A549 (cell line): ENCODE results near the gene C11orf58. TPM values are rescaled to one million over a fixed set of nuclear protein-coding genes. Genes with fewer than 3 reads are reported as not detected.

ENCODE experiments used
- ATAC-seq, 2 experiments: fragments of 200-7000 bp in 1 of 2; fragments of >200 bp in 1 of 2; cut with Nextera tagmentation in 1 of 2; cut with Tn5 transposase in 1 of 2; 3 replicates each; pipeline versions ENCODE4 v1.8.0 to v1.9.1; 2018 to 2020; ENCODE audit warnings: mild to moderate bottlenecking in 1 of 2, moderate library complexity in 1 of 2
- CTCF ChIA-PET: fragments of 300-600 bp; sonication (Branson Sonifier 250); formaldehyde crosslinking; extraction: SDS; loops from one replicate; lab custom pipeline; 2021; ENCODE audit warnings: antibody characterized with exemption, inconsistent platforms; lab: Yijun Ruan, JAX
- POLR2A ChIA-PET: fragments of 350-600 bp; formaldehyde crosslinking; extraction: SDS; loops from one replicate; lab custom pipeline; 2021; ENCODE audit warnings: antibody characterized with exemption, inconsistent platforms; lab: Yijun Ruan, JAX
- DNase-seq, 2 experiments: peaks; one replicate each; pipeline versions ENCODE4 v3.0.0 to v3.0.0-alpha.2; 2011 to 2016; ENCODE audit warnings: low read depth in 1 of 2, low spot score in 1 of 2
- FAIRE-seq: peaks from 2 replicates; lab custom pipeline; 2011; peaks lifted over from hg19 to GRCh38; lab: Jason Lieb, UNC
- H3K27ac ChIP-seq, 2 experiments: fragments of >200 bp; sonication (Bioruptor Twin); formaldehyde crosslinking; 3 replicates each; pipeline ENCODE4 v1.5.1; 2016 to 2017
- H3K4me1 ChIP-seq: fragments of >200 bp; sonication (Bioruptor Twin); formaldehyde crosslinking; 3 replicates; pipeline ENCODE4 v1.6.1; 2016
- H3K4me2 ChIP-seq: fragments of >200 bp; sonication (Bioruptor Twin); formaldehyde crosslinking; 3 replicates; pipeline ENCODE4 v1.6.1; 2016
- H3K4me3 ChIP-seq: fragments of >200 bp; sonication (Bioruptor Twin); formaldehyde crosslinking; 3 replicates; pipeline ENCODE4 v1.5.1; 2016
- H3K9me3 ChIP-seq: fragments of >200 bp; sonication (Bioruptor Twin); formaldehyde crosslinking; 3 replicates; pipeline ENCODE4 v1.6.1; 2016
- ATOH8 ChIP-seq: fragments of 250-450 bp; sonication (Bioruptor Pico); IDR thresholded peaks from 2 replicates; pipeline ENCODE4 v1.5.0; 2020; ENCODE audit warnings: low read depth, mild to moderate bottlenecking, moderate library complexity
- CBX2 ChIP-seq: fragments of 200-600 bp; sonication (generic); IDR thresholded peaks from 2 replicates; pipeline ENCODE4 v1.6.1; 2016; ENCODE audit warnings: low read depth, mild to moderate bottlenecking, borderline replicate concordance
- CEBPB ChIP-seq, 2 experiments: fragments of >200 bp in 1 of 2; sonication (Bioruptor Twin) in 1 of 2; formaldehyde crosslinking in 1 of 2; IDR thresholded peaks; 2 replicates each; pipeline ENCODE4 v1.6.1; 2012 to 2016
- CTCF ChIP-seq: fragments of >200 bp; sonication (Bioruptor Twin); formaldehyde crosslinking; IDR thresholded peaks from 3 replicates; pipeline ENCODE4 v1.5.1; 2016
- E2F6 ChIP-seq: IDR thresholded peaks from 2 replicates; pipeline ENCODE4 v1.6.1; 2012; ENCODE audit warnings: low read depth, borderline replicate concordance
- EHF ChIP-seq: fragments of 250-450 bp; sonication (Bioruptor Pico); IDR thresholded peaks from 2 replicates; pipeline ENCODE4 v1.5.0; 2020; ENCODE audit warnings: mild to moderate bottlenecking
- EHMT2 ChIP-seq: fragments of 200-600 bp; sonication (generic); IDR thresholded peaks from 2 replicates; pipeline ENCODE4 v1.6.1; 2016; ENCODE audit warnings: antibody characterized with exemption, low read depth, mild to moderate bottlenecking, moderate library complexity
- ELK1 ChIP-seq: fragments of 150-350 bp; IDR thresholded peaks from 2 replicates; pipeline ENCODE4 v1.6.1; 2014; ENCODE audit warnings: low read depth, mild to moderate bottlenecking, low read length
- FOSB ChIP-seq: fragments of 250-450 bp; sonication (Bioruptor Pico); IDR thresholded peaks from 2 replicates; pipeline ENCODE4 v1.5.0; 2020; ENCODE audit warnings: mild to moderate bottlenecking, moderate library complexity
- FOSL2 ChIP-seq, 2 experiments: fragments of 450-650 bp in 1 of 2; fragments of >200 bp in 1 of 2; sonication (Bioruptor Twin) in 1 of 2; formaldehyde crosslinking; IDR thresholded peaks; 2 replicates each; pipeline versions ENCODE4 v1.5.0 to v1.6.1; 2016 to 2020; ENCODE audit warnings: mild to moderate bottlenecking in 1 of 2, moderate library complexity in 1 of 2
- GATA3 ChIP-seq: IDR thresholded peaks from 2 replicates; pipeline ENCODE4 v1.6.1; 2012; ENCODE audit warnings: borderline replicate concordance
- HDAC2 ChIP-seq: fragments of 200-600 bp; sonication (generic); IDR thresholded peaks from 2 replicates; pipeline ENCODE4 v1.6.1; 2016
- HES2 ChIP-seq: fragments of >200 bp; sonication (Bioruptor Twin); formaldehyde crosslinking; IDR thresholded peaks from 2 replicates; pipeline ENCODE4 v1.6.1; 2016
- HEYL ChIP-seq: fragments of 250-450 bp; sonication (Bioruptor Pico); IDR thresholded peaks from 2 replicates; pipeline ENCODE4 v1.8.0; 2021; ENCODE audit warnings: mild to moderate bottlenecking, moderate library complexity
- HMGXB4 ChIP-seq: fragments of 250-450 bp; sonication (Bioruptor Pico); IDR thresholded peaks from 2 replicates; pipeline ENCODE4 v1.5.0; 2021; ENCODE audit warnings: mild to moderate bottlenecking, moderate library complexity, borderline replicate concordance
- HOXA7 ChIP-seq: fragments of 250-450 bp; sonication (Bioruptor Pico); IDR thresholded peaks from 2 replicates; pipeline ENCODE4 v1.5.0; 2020; ENCODE audit warnings: mild to moderate bottlenecking, moderate library complexity
- HOXB13 ChIP-seq: fragments of 250-450 bp; sonication (Bioruptor Pico); IDR thresholded peaks from 2 replicates; pipeline ENCODE4 v1.5.0; 2020; ENCODE audit warnings: low read depth, mild to moderate bottlenecking, moderate library complexity
- HOXB5 ChIP-seq: fragments of 250-450 bp; sonication (Bioruptor Pico); IDR thresholded peaks from 2 replicates; pipeline ENCODE4 v1.5.0; 2020; ENCODE audit warnings: mild to moderate bottlenecking, moderate library complexity
- KDM5A ChIP-seq: fragments of 200-600 bp; sonication (generic); IDR thresholded peaks from 2 replicates; pipeline ENCODE4 v1.6.1; 2016; ENCODE audit warnings: antibody characterized with exemption, mild to moderate bottlenecking
- MAFK ChIP-seq: fragments of 450-650 bp; IDR thresholded peaks from 2 replicates; pipeline ENCODE4 v1.6.1; 2014; ENCODE audit not compliant: partially characterized antibody
- NPAS2 ChIP-seq: fragments of 250-450 bp; sonication (Bioruptor Pico); IDR thresholded peaks from 2 replicates; pipeline ENCODE4 v1.8.0; 2022; ENCODE audit warnings: mild to moderate bottlenecking, moderate library complexity, borderline replicate concordance
- PHF8 ChIP-seq: fragments of 200-600 bp; sonication (generic); IDR thresholded peaks from 2 replicates; pipeline ENCODE4 v1.6.1; 2016; ENCODE audit warnings: low read depth, mild to moderate bottlenecking, antibody characterized with exemption, moderate library complexity, borderline replicate concordance
- POLR2A ChIP-seq: IDR thresholded peaks from 2 replicates; pipeline ENCODE4 v1.6.1; 2012; ENCODE audit warnings: mild to moderate bottlenecking, low read length
- RAD21 ChIP-seq, 2 experiments: fragments of >200 bp in 1 of 2; sonication (Bioruptor Twin) in 1 of 2; formaldehyde crosslinking in 1 of 2; IDR thresholded peaks in 1 of 2; conservative IDR thresholded peaks in 1 of 2; 2 replicates in 1 of 2; 3 replicates in 1 of 2; pipeline ENCODE4 v1.6.1; 2012 to 2018; ENCODE audit warnings: inconsistent platforms in 1 of 2
- RARB ChIP-seq: fragments of 250-450 bp; sonication (Bioruptor Pico); IDR thresholded peaks from 2 replicates; pipeline ENCODE4 v1.8.0; 2021; ENCODE audit warnings: mild to moderate bottlenecking, moderate library complexity
- SMC3 ChIP-seq: fragments of >200 bp; sonication (Bioruptor Twin); formaldehyde crosslinking; IDR thresholded peaks from 3 replicates; pipeline ENCODE4 v1.6.1; 2018; ENCODE audit warnings: inconsistent platforms
- SREBF2 ChIP-seq: fragments of 450-650 bp; IDR thresholded peaks from 2 replicates; pipeline ENCODE4 v1.6.1; 2014; ENCODE audit warnings: mild to moderate bottlenecking, moderate library complexity
- TP53 ChIP-seq: fragments of 250-450 bp; sonication (Bioruptor Pico); IDR thresholded peaks from 2 replicates; pipeline ENCODE4 v1.5.0; 2021; ENCODE audit warnings: mild to moderate bottlenecking, moderate library complexity
- ZNF302 ChIP-seq: fragments of 250-450 bp; sonication (Bioruptor Pico); IDR thresholded peaks from 2 replicates; pipeline ENCODE4 v1.9.0; 2021; ENCODE audit warnings: inconsistent platforms, mild to moderate bottlenecking, moderate library complexity
- ZSCAN20 ChIP-seq: fragments of 250-450 bp; sonication (Bioruptor Pico); IDR thresholded peaks from 2 replicates; pipeline ENCODE4 v1.8.0; 2022; ENCODE audit warnings: mild to moderate bottlenecking, moderate library complexity
- WGBS: methylation state at CpG from one replicate; pipeline ENCODE4 v1.1.6; 2017; ENCODE audit errors: missing lambda C conversion rate; 5-methylcytosine and 5-hydroxymethylcytosine counted together
- polyA plus RNA-seq, 4 experiments: library from polyadenylated mRNA; depleted of rRNA in 3 of 4; stranded (reverse); fragments of >200 nt; fragmentation: RNase III in 1 of 4; extraction: RNeasy Plus Mini Kit Qiagen cat#74134 plus additional on column Dnase treatment in 1 of 4; gene quantifications; 2 replicates in 3 of 4; 3 replicates in 1 of 4; pipeline ENCODE4 v1.2.3, GENCODE V29; 2011 to 2017

Gene C11orf58
- polyA plus RNA-seq, 2 of the 4 experiments (the other 2 are of a cell fraction) = 342 to 467 TPM

- 93% methylated on average over 4 of the region's 4 CpGs for WGBS
- no peak for ATAC-seq
- FAIRE-seq = no peak
- no peak overlapping the region for H3K27ac ChIP-seq
- H3K4me2 ChIP-seq = no peak overlapping the region
- POLR2A ChIA-PET = no interaction called here
- peaks cover 13% of the 10 kb centered on the region for H3K4me1 ChIP-seq
- TF ChIP-seq HEYL (CRISPR knock-in tag) = no peak
- TF ChIP-seq SMC3 = no peak
- no peak for TF ChIP-seq ZNF302 (CRISPR knock-in tag)
- TF ChIP-seq EHMT2 = no peak
- TF ChIP-seq EHF (CRISPR knock-in tag) = no peak
- no peak for TF ChIP-seq NPAS2 (CRISPR knock-in tag)
- no peak for TF ChIP-seq KDM5A
- no peak for TF ChIP-seq HMGXB4 (CRISPR knock-in tag)
- TF ChIP-seq ELK1 = no peak
- TF ChIP-seq POLR2A = no peak
- no peak for TF ChIP-seq RARB (CRISPR knock-in tag)
- TF ChIP-seq HOXB5 = no peak
- TF ChIP-seq CEBPB (IDR thresholded peaks at IDR 0.05) = no peak
- TF ChIP-seq HOXB13 = no peak
- TF ChIP-seq FOSL2 (IDR thresholded peaks at IDR 0.05) = no peak
- TF ChIP-seq FOSL2 (CRISPR knock-in tag; IDR thresholded peaks at IDR 0.05) = no peak
- TF ChIP-seq RAD21 (conservative IDR thresholded peaks at IDR 0.05 in 1 of 2, IDR thresholded peaks at IDR 0.05 in 1 of 2) = no peak
- TF ChIP-seq SREBF2 = no peak
- no peak for TF ChIP-seq CBX2
- TF ChIP-seq, all 56 proteins: peak for 0
- H3K9me3 ChIP-seq = no peaks in the 10 kb centered on the region
- H3K4me3 ChIP-seq = no peak overlapping the region
- CTCF ChIA-PET = interaction anchor here (1.1 to 2.8 kb wide), 5 partner anchors 8 to 24 kb away, joined by 4 to 11 read pairs (median 9); no protein-coding TSS in a partner anchor
- no peak for DNase-seq
Measured at GRCh38 chr11:16796311-16796710, 57.9 kb downstream of the C11orf58 start.

GRCh38 chr11:16797776-16798175, 59.3 kb downstream of the C11orf58 start:
- FAIRE-seq (no peak), ATAC-seq (no peak), DNase-seq (no peak)
- WGBS = 91% methylated on average over 3 of the region's 3 CpGs
- Histone ChIP-seq H3K9me3 (no peaks in the 10 kb centered on the region), H3K27ac (no peak overlapping the region), H3K4me3 (no peak overlapping the region), H3K4me1 (no peaks in the 10 kb centered on the region), H3K4me2 (no peak overlapping the region)
- CTCF ChIA-PET = interaction anchor here (0.9 to 2.8 kb wide), 5 partner anchors 9 to 36 kb away, joined by 3 to 11 read pairs (median 9); no protein-coding TSS in a partner anchor
- POLR2A ChIA-PET = no interaction called here
- TF ChIP-seq HOXA7 (CRISPR knock-in tag) = no peak
- TF ChIP-seq FOSB (CRISPR knock-in tag) = no peak
- no peak for TF ChIP-seq HMGXB4 (CRISPR knock-in tag)
- no peak for TF ChIP-seq CTCF
- no peak for TF ChIP-seq NPAS2 (CRISPR knock-in tag)
- TF ChIP-seq MAFK = no peak
- no peak for TF ChIP-seq SMC3
- no peak for TF ChIP-seq RARB (CRISPR knock-in tag)
- no peak for TF ChIP-seq GATA3
- no peak for TF ChIP-seq HES2
- no peak for TF ChIP-seq HOXB5
- TF ChIP-seq RAD21 (conservative IDR thresholded peaks at IDR 0.05 in 1 of 2, IDR thresholded peaks at IDR 0.05 in 1 of 2) = no peak
- TF ChIP-seq HDAC2 = no peak
- TF ChIP-seq E2F6 = no peak
- no peak for TF ChIP-seq ZSCAN20 (CRISPR knock-in tag)
- no peak for TF ChIP-seq PHF8
- TF ChIP-seq TP53 = no peak
- TF ChIP-seq ATOH8 (CRISPR knock-in tag) = no peak
- TF ChIP-seq CEBPB (IDR thresholded peaks at IDR 0.05) = no peak
